NB4 (cell line): ENCODE measurements around the gene NAPA.

Source experiments
- CTCF ChIP-seq: IDR thresholded peaks from one replicate; pipeline ENCODE4 v1.5.1; 2012; ENCODE audit warnings: low read depth, low read length
- MAX ChIP-seq: IDR thresholded peaks from 2 replicates; pipeline ENCODE4 v1.6.1; 2011; ENCODE audit warnings: low read depth, low read length
- POLR2A ChIP-seq: IDR thresholded peaks from 2 replicates; pipeline ENCODE4 v1.6.1; 2011; ENCODE audit warnings: mild to moderate bottlenecking; ENCODE audit not compliant: insufficient read length; ENCODE audit errors: extremely low read depth

GRCh38 chr19:47503826-47504150, 11.1 kb downstream of the NAPA start:
- TF ChIP-seq CTCF = no peak
- no peak for TF ChIP-seq POLR2A
- no peak for TF ChIP-seq MAX
